Measurements from ENCODE around the gene AGAP1. TPM values are rescaled to one million over a fixed set of nuclear protein-coding genes. Genes with fewer than 3 reads are reported as not detected.

The AGAP1 gene
- total RNA-seq, 4 donors from 2014 or later: 5.3 to 30.6 (median 19.2) TPM

- Histone ChIP-seq H3K9me3 (no peaks in the 10 kb centered on the region), H3K4me1 (no peaks in the 10 kb centered on the region), H3K36me3 (no peaks in the 10 kb centered on the region), H3K27ac (no peak overlapping the region), H3K27me3 (no peaks in the 10 kb centered on the region), H3K4me3 (no peak overlapping the region)
- intact Hi-C loops (cut with DNase I; ENCODE audit: low total_unique reads): no loop called here
- DNase-seq: no peak
- TF ChIP-seq CTCF (IDR thresholded peaks at IDR 0.05): no peak
- no peak for TF ChIP-seq POLR2A (IDR thresholded peaks at IDR 0.05)
Measured at GRCh38 chr2:235695602-235695895, 201.7 kb downstream of the AGAP1 start.

- H3K4me3 ChIP-seq: no peak overlapping the region
- TF ChIP-seq CTCF (IDR thresholded peaks at IDR 0.05) (no peak), POLR2A (IDR thresholded peaks at IDR 0.05) (no peak)
- peaks cover 0 to 4% of the 10 kb centered on the region in 2 donors for H3K4me1 ChIP-seq
- H3K27ac ChIP-seq: no peak overlapping the region
- no peak for DNase-seq
- intact Hi-C loops (cut with DNase I; ENCODE audit: low total_unique reads): no loop called here
- H3K9me3 ChIP-seq: no peaks in the 10 kb centered on the region
- H3K27me3 ChIP-seq: no peaks in the 10 kb centered on the region
- H3K36me3 ChIP-seq: no peaks in the 10 kb centered on the region
Measured at GRCh38 chr2:235697041-235697440, 203.2 kb downstream of the AGAP1 start.

GRCh38 chr2:235698028-235698427 lies 204.2 kb downstream of the AGAP1 start:
- Histone ChIP-seq H3K4me1 (peaks cover 0 to 8% of the 10 kb centered on the region in 2 donors), H3K27ac (no peak overlapping the region), H3K9me3 (no peaks in the 10 kb centered on the region), H3K36me3 (no peaks in the 10 kb centered on the region), H3K27me3 (no peaks in the 10 kb centered on the region), H3K4me3 (no peak overlapping the region)
- DNase-seq: no peak
- TF ChIP-seq POLR2A (IDR thresholded peaks at IDR 0.05) (no peak), CTCF (IDR thresholded peaks at IDR 0.05) (no peak)
- intact Hi-C loops (cut with DNase I; ENCODE audit: low total_unique reads): no loop called here

- no peak overlapping the region for H3K27ac ChIP-seq
- H3K4me3 ChIP-seq: no peak overlapping the region
- no peaks in the 10 kb centered on the region for H3K9me3 ChIP-seq
- no peak for TF ChIP-seq POLR2A (IDR thresholded peaks at IDR 0.05)
- TF ChIP-seq CTCF (IDR thresholded peaks at IDR 0.05): no peak
- H3K4me1 ChIP-seq: peaks cover 0 to 8% of the 10 kb centered on the region in 2 donors
- H3K27me3 ChIP-seq: no peaks in the 10 kb centered on the region
- DNase-seq: no peak
- no peaks in the 10 kb centered on the region for H3K36me3 ChIP-seq
- intact Hi-C loops (cut with DNase I; ENCODE audit: low total_unique reads): no loop called here
Measured at GRCh38 chr2:235698491-235698890, 204.6 kb downstream of the AGAP1 start.

- no peaks in the 10 kb centered on the region for H3K36me3 ChIP-seq
- no peak overlapping the region for H3K27ac ChIP-seq
- peaks cover 0 to 8% of the 10 kb centered on the region in 2 donors for H3K4me1 ChIP-seq
- no peaks in the 10 kb centered on the region for H3K27me3 ChIP-seq
- TF ChIP-seq CTCF (IDR thresholded peaks at IDR 0.05) (no peak), POLR2A (IDR thresholded peaks at IDR 0.05) (no peak)
- intact Hi-C loops (cut with DNase I; ENCODE audit: low total_unique reads): no loop called here
- H3K9me3 ChIP-seq: no peaks in the 10 kb centered on the region
- no peak overlapping the region for H3K4me3 ChIP-seq
- no peak for DNase-seq
Measured at GRCh38 chr2:235699576-235699975, 205.7 kb downstream of the AGAP1 start.

Data from uterus (tissue), 4 donors.